ENCODE results near the gene PCDHAC2. TPM values are rescaled to one million over a fixed set of nuclear protein-coding genes. Genes with fewer than 3 reads are reported as not detected.

PCDHAC2 gene
- total and polyA plus RNA-seq, 2 donors (not counting 3 experiments of a cell fraction or from before 2014, with no cell fraction given): 1.00 to 1.2 TPM

DNA sequence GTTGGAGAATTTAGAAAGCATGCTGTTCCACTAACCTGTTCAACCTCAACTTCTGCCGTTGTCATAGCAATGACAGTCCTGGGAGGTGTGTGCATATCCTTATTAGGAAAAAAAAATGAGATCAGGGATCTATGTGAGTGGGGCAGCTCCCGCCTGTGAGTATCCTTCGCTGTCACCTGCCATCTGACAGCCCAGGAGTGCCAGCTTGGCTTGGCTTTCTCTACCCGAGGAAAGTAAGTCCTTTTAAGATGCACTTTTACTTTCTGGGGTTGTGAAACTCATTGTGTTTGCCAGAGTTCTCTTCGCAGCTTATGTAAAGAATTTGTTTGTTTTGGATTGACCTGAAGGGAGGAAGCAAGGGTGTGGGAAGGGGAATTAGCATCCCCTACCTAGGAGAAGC is 21.8 kb downstream of the PCDHAC2 start:
- Histone ChIP-seq H3K36me3 (ENCODE audit: control insufficient read depth in 2 of 2, extremely low read depth in 1 of 2, insufficient read depth in 2 of 2, low read length in 2 of 2) (no peaks in the 10 kb centered on the region), H3K27ac (ENCODE audit: insufficient read depth, low read depth, low read length) (no peak overlapping the region), H4K20me1 (replicated peaks; ENCODE audit: control insufficient read depth, extremely low read depth, insufficient read depth, low read length) (no peaks in the 10 kb centered on the region), H3K9me1 (replicated peaks; ENCODE audit: control insufficient read depth, extremely low read depth, insufficient read depth, low read length) (no peaks in the 10 kb centered on the region), H2AFZ (ENCODE audit: low read depth, low read length) (no peak overlapping the region), H3K79me2 (ENCODE audit: control insufficient read depth, insufficient read depth, low read length) (no peaks in the 10 kb centered on the region), H3K9me3 (replicated peaks; ENCODE audit: control insufficient read depth, insufficient read depth, low read length) (no peaks in the 10 kb centered on the region), H3K27me3 (ENCODE audit: control insufficient read depth in 2 of 2, insufficient read depth in 2 of 2, low read length in 2 of 2) (no peaks in the 10 kb centered on the region), H3K4me2 (ENCODE audit: insufficient read depth, low read length) (no peak overlapping the region), H3K4me3 (replicated peaks in 1 of 3; ENCODE audit: insufficient read depth in 1 of 3, low read depth in 1 of 3, low read length in 3 of 3) (no peak overlapping the region), H3K4me1 (ENCODE audit: control insufficient read depth, extremely low read depth, insufficient read depth, low read length) (no peaks in the 10 kb centered on the region), H3K9ac (replicated peaks; ENCODE audit: extremely low read depth, insufficient read depth, low read length) (no peak overlapping the region)
- no peak for DNase-seq (ENCODE audit: low read depth, low spot score)
- no peak for TF ChIP-seq POLR2A (IDR thresholded peaks at IDR 0.05; ENCODE audit: low read depth, low read length)
- TF ChIP-seq, protein P1, sequence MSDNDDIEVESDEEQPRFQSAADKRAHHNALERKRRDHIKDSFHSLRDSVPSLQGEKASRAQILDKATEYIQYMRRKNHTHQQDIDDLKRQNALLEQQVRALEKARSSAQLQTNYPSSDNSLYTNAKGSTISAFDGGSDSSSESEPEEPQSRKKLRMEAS (IDR thresholded peaks at IDR 0.05; ENCODE audit: insufficient read depth, insufficient read length): no peak
- TF ChIP-seq MYC (IDR thresholded peaks at IDR 0.05; ENCODE audit: low read depth, low read length): no peak
- TF ChIP-seq, protein P2, sequence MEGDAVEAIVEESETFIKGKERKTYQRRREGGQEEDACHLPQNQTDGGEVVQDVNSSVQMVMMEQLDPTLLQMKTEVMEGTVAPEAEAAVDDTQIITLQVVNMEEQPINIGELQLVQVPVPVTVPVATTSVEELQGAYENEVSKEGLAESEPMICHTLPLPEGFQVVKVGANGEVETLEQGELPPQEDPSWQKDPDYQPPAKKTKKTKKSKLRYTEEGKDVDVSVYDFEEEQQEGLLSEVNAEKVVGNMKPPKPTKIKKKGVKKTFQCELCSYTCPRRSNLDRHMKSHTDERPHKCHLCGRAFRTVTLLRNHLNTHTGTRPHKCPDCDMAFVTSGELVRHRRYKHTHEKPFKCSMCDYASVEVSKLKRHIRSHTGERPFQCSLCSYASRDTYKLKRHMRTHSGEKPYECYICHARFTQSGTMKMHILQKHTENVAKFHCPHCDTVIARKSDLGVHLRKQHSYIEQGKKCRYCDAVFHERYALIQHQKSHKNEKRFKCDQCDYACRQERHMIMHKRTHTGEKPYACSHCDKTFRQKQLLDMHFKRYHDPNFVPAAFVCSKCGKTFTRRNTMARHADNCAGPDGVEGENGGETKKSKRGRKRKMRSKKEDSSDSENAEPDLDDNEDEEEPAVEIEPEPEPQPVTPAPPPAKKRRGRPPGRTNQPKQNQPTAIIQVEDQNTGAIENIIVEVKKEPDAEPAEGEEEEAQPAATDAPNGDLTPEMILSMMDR (IDR thresholded peaks at IDR 0.05; ENCODE audit: extremely low read depth in 1 of 2, insufficient read depth in 1 of 2, low read depth in 1 of 2, low read length in 2 of 2): no peak
- TF ChIP-seq JUN (IDR thresholded peaks at IDR 0.05; ENCODE audit: borderline replicate concordance, insufficient read depth, insufficient read length, low read depth): no peak
- no peak for TF ChIP-seq EZH2 (IDR thresholded peaks at IDR 0.05; ENCODE audit: borderline replicate concordance, low read depth, low read length, severe bottlenecking)
- POLR2A ChIA-PET: no interaction called here
- CTCF ChIA-PET: no interaction called here
- dilution Hi-C loops (cut with MboI; ENCODE audit: extremely low pct_ligation_motif_present, low sequenced_read_pairs): no loop called here
- no peak for FAIRE-seq
- BruUV-seq (replicated peaks): no TSS peak
- intact Hi-C loops (cut with micrococcal nuclease): no loop called here

DNA sequence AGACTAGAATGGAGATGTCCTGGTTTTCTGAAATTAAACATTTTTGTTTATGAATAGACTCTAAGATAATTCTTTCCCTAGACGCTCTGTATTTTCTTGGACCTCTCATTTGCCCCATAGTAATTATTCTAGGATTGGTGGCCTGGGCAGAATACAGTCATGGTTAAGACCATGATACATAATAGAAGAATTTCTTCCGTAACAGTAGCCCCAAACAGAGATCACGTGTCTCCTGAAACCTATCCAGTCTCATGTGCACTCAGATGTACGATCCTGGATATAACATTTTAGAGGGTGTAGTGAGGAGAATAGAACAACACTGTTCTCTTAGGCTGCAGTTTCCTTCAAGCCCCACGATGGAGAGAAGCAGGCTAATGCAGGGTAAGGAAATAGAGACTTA is 22.3 kb downstream of the PCDHAC2 start:
- TF ChIP-seq MYC (IDR thresholded peaks at IDR 0.05; ENCODE audit: low read depth, low read length): no peak
- TF ChIP-seq, protein P1 (IDR thresholded peaks at IDR 0.05; ENCODE audit: insufficient read depth, insufficient read length): no peak
- TF ChIP-seq FOS (IDR thresholded peaks at IDR 0.05; ENCODE audit: borderline replicate concordance, insufficient read depth, low read length): no peak
- TF ChIP-seq POLR2AphosphoS5 (IDR thresholded peaks at IDR 0.05; ENCODE audit: insufficient read depth, low read depth, low read length): no peak
- TF ChIP-seq, protein P2 (IDR thresholded peaks at IDR 0.05; ENCODE audit: extremely low read depth in 1 of 2, insufficient read depth in 1 of 2, low read depth in 1 of 2, low read length in 2 of 2): no peak
- no peak for TF ChIP-seq JUN (IDR thresholded peaks at IDR 0.05; ENCODE audit: borderline replicate concordance, insufficient read depth, insufficient read length, low read depth)
- no peak for TF ChIP-seq POLR2A (IDR thresholded peaks at IDR 0.05; ENCODE audit: low read depth, low read length)
- H4K20me1 ChIP-seq (replicated peaks; ENCODE audit: control insufficient read depth, extremely low read depth, insufficient read depth, low read length): no peaks in the 10 kb centered on the region
- no peaks in the 10 kb centered on the region for H3K79me2 ChIP-seq (ENCODE audit: control insufficient read depth, insufficient read depth, low read length)
- no peaks in the 10 kb centered on the region for H3K27me3 ChIP-seq (ENCODE audit: control insufficient read depth in 2 of 2, insufficient read depth in 2 of 2, low read length in 2 of 2)
- no peak overlapping the region for H3K9ac ChIP-seq (replicated peaks; ENCODE audit: extremely low read depth, insufficient read depth, low read length)
- H2AFZ ChIP-seq (ENCODE audit: low read depth, low read length): no peak overlapping the region
- ChIA-PET POLR2A (no interaction called here), CTCF (no interaction called here)
- dilution Hi-C loops (cut with MboI; ENCODE audit: extremely low pct_ligation_motif_present, low sequenced_read_pairs): no loop called here
- no peak overlapping the region for H3K4me3 ChIP-seq (replicated peaks in 1 of 3; ENCODE audit: insufficient read depth in 1 of 3, low read depth in 1 of 3, low read length in 3 of 3)
- H3K9me1 ChIP-seq (replicated peaks; ENCODE audit: control insufficient read depth, extremely low read depth, insufficient read depth, low read length): no peaks in the 10 kb centered on the region
- H3K4me1 ChIP-seq (ENCODE audit: control insufficient read depth, extremely low read depth, insufficient read depth, low read length): no peaks in the 10 kb centered on the region
- H3K4me2 ChIP-seq (ENCODE audit: insufficient read depth, low read length): no peak overlapping the region
- no peak for DNase-seq (ENCODE audit: low read depth, low spot score)
- no peak for FAIRE-seq
- BruUV-seq (replicated peaks): no TSS peak
- no peaks in the 10 kb centered on the region for H3K36me3 ChIP-seq (ENCODE audit: control insufficient read depth in 2 of 2, extremely low read depth in 1 of 2, insufficient read depth in 2 of 2, low read length in 2 of 2)
- no peaks in the 10 kb centered on the region for H3K9me3 ChIP-seq (replicated peaks; ENCODE audit: control insufficient read depth, insufficient read depth, low read length)
- H3K27ac ChIP-seq (ENCODE audit: insufficient read depth, low read depth, low read length): no peak overlapping the region
- intact Hi-C loops (cut with micrococcal nuclease): no loop called here
